ENCODE data around the gene IPCEF1. TPM values are rescaled to one million over a fixed set of nuclear protein-coding genes. Genes with fewer than 3 reads are reported as not detected.

IPCEF1 gene
- total RNA-seq, 6 experiments from 2014 or later: 0.31 TPM; not detected in 5

DNA sequence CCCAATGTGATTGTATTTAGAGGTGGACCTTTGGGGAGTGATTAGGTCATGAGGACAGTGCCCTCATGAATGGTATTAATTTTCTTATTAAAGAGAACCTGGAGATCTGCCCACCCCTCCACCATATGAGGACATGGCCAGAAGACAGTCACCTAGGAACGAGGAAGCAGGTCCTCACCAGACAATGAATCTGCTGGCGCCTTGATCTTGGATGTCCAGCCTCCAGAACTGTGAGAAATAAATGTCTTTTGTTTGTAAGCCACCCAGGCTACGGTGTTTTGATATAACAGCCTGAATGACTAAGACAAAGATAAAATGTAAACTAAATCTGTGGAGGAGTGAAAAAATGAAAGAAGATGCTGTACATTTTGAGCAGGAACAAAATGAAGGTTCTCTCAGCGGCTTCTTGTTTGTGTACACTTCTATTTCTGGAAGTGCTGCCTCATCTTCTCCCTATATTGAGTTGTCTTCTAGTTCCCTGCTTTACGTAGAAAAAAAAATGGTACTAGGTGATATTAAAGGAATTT lies 1.5 kb upstream of the IPCEF1 start:
- H3K9me3 Mint-ChIP-seq: no peaks in the 10 kb centered on the region
- peaks cover 6% of the 10 kb centered on the region for H3K27me3 Mint-ChIP-seq (ENCODE audit: insufficient read depth)
- TF ChIP-seq, protein P1, sequence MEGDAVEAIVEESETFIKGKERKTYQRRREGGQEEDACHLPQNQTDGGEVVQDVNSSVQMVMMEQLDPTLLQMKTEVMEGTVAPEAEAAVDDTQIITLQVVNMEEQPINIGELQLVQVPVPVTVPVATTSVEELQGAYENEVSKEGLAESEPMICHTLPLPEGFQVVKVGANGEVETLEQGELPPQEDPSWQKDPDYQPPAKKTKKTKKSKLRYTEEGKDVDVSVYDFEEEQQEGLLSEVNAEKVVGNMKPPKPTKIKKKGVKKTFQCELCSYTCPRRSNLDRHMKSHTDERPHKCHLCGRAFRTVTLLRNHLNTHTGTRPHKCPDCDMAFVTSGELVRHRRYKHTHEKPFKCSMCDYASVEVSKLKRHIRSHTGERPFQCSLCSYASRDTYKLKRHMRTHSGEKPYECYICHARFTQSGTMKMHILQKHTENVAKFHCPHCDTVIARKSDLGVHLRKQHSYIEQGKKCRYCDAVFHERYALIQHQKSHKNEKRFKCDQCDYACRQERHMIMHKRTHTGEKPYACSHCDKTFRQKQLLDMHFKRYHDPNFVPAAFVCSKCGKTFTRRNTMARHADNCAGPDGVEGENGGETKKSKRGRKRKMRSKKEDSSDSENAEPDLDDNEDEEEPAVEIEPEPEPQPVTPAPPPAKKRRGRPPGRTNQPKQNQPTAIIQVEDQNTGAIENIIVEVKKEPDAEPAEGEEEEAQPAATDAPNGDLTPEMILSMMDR (IDR thresholded peaks at IDR 0.05): no peak
- DNase-seq: no peak
- H3K36me3 Mint-ChIP-seq (ENCODE audit: low read depth): no peaks in the 10 kb centered on the region
- H3K4me1 Mint-ChIP-seq (ENCODE audit: low read depth): peaks cover 9% of the 10 kb centered on the region; the same call in 1 of the 2 replicates
- H3K4me3 Mint-ChIP-seq: no peak overlapping the region
- H3K27ac Mint-ChIP-seq: no peak overlapping the region

DNA sequence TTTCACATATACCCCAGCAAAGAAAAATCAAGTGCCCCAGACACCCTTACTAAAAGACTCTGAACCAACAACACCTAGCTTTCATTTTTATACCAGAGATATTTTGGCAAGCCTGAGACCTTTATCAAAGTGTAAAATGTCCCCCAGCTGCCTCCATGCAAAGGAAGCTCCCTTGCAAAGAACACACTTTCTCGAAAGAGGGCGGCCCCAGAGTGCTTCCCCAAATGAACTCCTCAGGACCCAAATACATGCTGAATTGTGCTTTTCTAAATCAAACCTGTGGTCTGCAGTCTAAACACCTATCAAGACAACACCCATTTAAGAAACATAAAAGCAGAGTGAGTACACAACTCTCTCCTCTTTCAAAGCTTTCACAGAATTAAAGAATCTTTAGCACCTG lies 490 bp downstream of the IPCEF1 start:
- TF ChIP-seq, protein P1 (IDR thresholded peaks at IDR 0.05): no peak
- Mint-ChIP-seq H3K36me3 (ENCODE audit: low read depth) (no peaks in the 10 kb centered on the region), H3K4me1 (ENCODE audit: low read depth) (peaks cover 6% of the 10 kb centered on the region; the same call in 1 of the 2 replicates), H3K27ac (no peak overlapping the region), H3K27me3 (ENCODE audit: insufficient read depth) (peaks cover 12% of the 10 kb centered on the region), H3K9me3 (no peaks in the 10 kb centered on the region), H3K4me3 (no peak overlapping the region)
- DNase-seq: no peak

DNA sequence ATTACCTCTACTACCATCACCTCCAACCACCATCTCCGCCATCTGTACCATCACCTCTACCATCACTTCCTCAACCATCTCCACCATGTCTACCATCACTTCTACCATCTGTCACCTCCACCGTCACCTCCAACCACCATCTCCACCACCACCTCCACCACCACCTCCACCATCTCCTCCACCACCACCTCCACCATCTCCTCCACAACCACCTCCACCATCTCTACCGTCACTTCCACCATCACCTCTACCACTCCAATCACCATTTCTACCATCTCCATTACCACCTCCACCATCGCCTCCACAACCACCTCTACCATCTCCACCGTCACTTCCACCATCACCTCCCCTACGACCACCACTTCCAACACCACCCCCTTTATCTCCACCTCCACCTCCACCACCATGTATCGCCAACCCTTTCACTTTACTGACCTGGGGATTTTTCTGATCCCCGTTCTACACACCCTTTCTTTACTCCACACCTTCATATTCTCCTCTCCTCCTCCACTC lies 2.3 kb downstream of the IPCEF1 start:
- Mint-ChIP-seq H3K4me3 (no peak overlapping the region), H3K4me1 (ENCODE audit: low read depth) (peaks cover 6% of the 10 kb centered on the region; the same call in 1 of the 2 replicates), H3K9me3 (no peaks in the 10 kb centered on the region), H3K36me3 (ENCODE audit: low read depth) (no peaks in the 10 kb centered on the region), H3K27ac (no peak overlapping the region), H3K27me3 (ENCODE audit: insufficient read depth) (peaks cover 12% of the 10 kb centered on the region)
- DNase-seq: no peak
- TF ChIP-seq, protein P1 (IDR thresholded peaks at IDR 0.05): no peak

DNA sequence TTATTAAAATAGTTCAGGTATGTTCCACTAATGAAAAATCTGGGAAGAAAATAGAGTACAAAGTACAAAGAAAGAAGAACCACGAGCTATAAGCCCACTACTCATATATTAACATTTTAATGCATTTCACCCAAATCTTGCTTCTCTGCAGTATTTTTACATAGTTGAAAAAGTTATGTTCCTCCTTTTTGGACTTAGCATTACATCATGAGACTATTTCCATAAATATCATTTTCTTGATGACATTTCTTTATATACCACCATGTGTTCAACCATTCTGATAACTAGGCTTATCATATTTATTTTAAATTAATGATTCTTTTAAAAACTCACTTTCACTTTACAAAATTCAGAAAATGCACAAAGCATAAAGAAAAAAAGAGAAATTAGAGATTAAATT lies 3.0 kb downstream of the IPCEF1 start:
- no peaks in the 10 kb centered on the region for H3K9me3 Mint-ChIP-seq
- H3K4me1 Mint-ChIP-seq (ENCODE audit: low read depth): peaks cover 6% of the 10 kb centered on the region; the same call in 1 of the 2 replicates
- TF ChIP-seq, protein P1 (IDR thresholded peaks at IDR 0.05): no peak
- no peak for DNase-seq
- H3K4me3 Mint-ChIP-seq: no peak overlapping the region
- no peaks in the 10 kb centered on the region for H3K36me3 Mint-ChIP-seq (ENCODE audit: low read depth)
- peaks cover 12% of the 10 kb centered on the region for H3K27me3 Mint-ChIP-seq (ENCODE audit: insufficient read depth)
- no peak overlapping the region for H3K27ac Mint-ChIP-seq

DNA sequence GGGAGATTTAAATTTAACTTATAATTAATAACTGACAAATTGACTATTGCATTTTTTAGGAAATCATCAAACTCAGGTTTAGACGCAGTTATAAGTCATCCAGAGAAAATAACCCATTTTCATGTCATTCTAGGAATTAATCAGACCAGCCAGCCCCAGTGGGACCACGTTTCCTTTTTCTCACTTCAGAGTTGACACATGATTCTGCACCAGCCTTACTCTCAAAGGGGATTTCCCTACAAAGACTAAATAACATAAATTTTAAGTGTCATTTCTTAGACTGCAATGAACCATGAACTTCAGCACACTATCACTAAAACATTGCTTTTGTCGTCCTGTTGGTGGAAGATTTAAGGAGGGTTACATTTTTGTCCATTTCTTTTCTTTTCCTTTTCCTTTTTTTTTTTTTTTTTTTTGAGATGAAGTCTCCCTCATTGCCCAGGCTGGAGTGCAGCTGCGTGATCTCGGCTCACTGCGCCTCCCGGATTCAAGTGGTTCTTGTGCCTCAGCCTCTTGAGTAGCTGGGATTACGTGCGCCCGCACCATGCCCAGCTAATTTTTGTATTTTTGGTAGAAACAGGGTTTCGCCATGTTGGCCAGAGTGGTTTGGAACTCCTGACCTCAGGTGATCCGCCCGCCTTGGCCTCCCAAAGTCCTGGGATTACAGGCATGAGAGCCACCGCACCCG lies 3.6 kb downstream of the IPCEF1 start:
- Mint-ChIP-seq H3K36me3 (ENCODE audit: low read depth) (no peaks in the 10 kb centered on the region), H3K27ac (no peak overlapping the region), H3K27me3 (ENCODE audit: insufficient read depth) (peaks cover 12% of the 10 kb centered on the region), H3K4me3 (no peak overlapping the region), H3K9me3 (no peaks in the 10 kb centered on the region), H3K4me1 (ENCODE audit: low read depth) (peaks cover 6% of the 10 kb centered on the region; the same call in 1 of the 2 replicates)
- no peak for DNase-seq
- TF ChIP-seq, protein P1 (IDR thresholded peaks at IDR 0.05): no peak
